Duodenal mucosa (tissue), 2 donors: ENCODE measurements around the gene MRPL55.

ENCODE experiments used
- H3K27ac ChIP-seq: one replicate; pipeline ENCODE4 v1.7.0; 2013; ENCODE audit warnings: low read depth, low read length
- H3K27me3 ChIP-seq, 2 donors: one replicate each; pipeline ENCODE4 v1.7.0; 2013; ENCODE audit warnings: low read length in 2 of 2, control low read depth in 1 of 2; ENCODE audit not compliant: insufficient read depth in 2 of 2, control insufficient read depth in 1 of 2
- H3K36me3 ChIP-seq, 2 donors: one replicate each; pipeline ENCODE4 v1.7.0; 2013; ENCODE audit warnings: low read length in 2 of 2, control low read depth in 1 of 2; ENCODE audit not compliant: insufficient read depth in 2 of 2, control insufficient read depth in 1 of 2
- H3K4me1 ChIP-seq, 2 donors: one replicate each; pipeline ENCODE4 v1.7.0; 2013; ENCODE audit warnings: low read length in 2 of 2, control low read depth in 1 of 2; ENCODE audit not compliant: insufficient read depth in 2 of 2, control insufficient read depth in 1 of 2
- H3K4me3 ChIP-seq, 2 donors: one replicate each; pipeline ENCODE4 v1.7.0; 2013; ENCODE audit warnings: low read length in 2 of 2, low read depth in 1 of 2
- H3K9ac ChIP-seq, 2 donors: one replicate each; pipeline ENCODE4 v1.7.0; 2013; ENCODE audit warnings: low read length in 2 of 2, low read depth in 1 of 2
- H3K9me3 ChIP-seq, 2 donors: one replicate each; pipeline ENCODE4 v1.7.0; 2013; ENCODE audit warnings: low read length in 2 of 2, control low read depth in 1 of 2; ENCODE audit not compliant: control insufficient read depth in 1 of 2

Gene MRPL55

GRCh38 chr1:228094432-228095016 is 14.6 kb downstream of the MRPL55 start:
- no peaks in the 10 kb centered on the region for H3K27me3 ChIP-seq
- no peak overlapping the region for H3K27ac ChIP-seq
- peaks cover 32 to 46% of the 10 kb centered on the region in 2 donors for H3K4me1 ChIP-seq
- peaks cover 20 to 67% of the 10 kb centered on the region in 2 donors for H3K36me3 ChIP-seq
- H3K9ac ChIP-seq, result no peak overlapping the region
- H3K4me3 ChIP-seq, result no peak overlapping the region
- H3K9me3 ChIP-seq, result peaks cover 7 to 9% of the 10 kb centered on the region in 2 donors

GRCh38 chr1:228093050-228093906 is 15.8 kb downstream of the MRPL55 start:
- Histone ChIP-seq H3K4me3 (no peak overlapping the region), H3K9ac (no peak overlapping the region), H3K27ac (no peak overlapping the region), H3K9me3 (peaks cover 7 to 9% of the 10 kb centered on the region in 2 donors), H3K27me3 (no peaks in the 10 kb centered on the region), H3K4me1 (peaks cover 44 to 53% of the 10 kb centered on the region in 2 donors), H3K36me3 (peaks cover 13 to 66% of the 10 kb centered on the region in 2 donors)

- Histone ChIP-seq H3K27me3 (no peaks in the 10 kb centered on the region), H3K27ac (no peak overlapping the region), H3K9me3 (peaks cover 7 to 9% of the 10 kb centered on the region in 2 donors), H3K4me3 (no peak overlapping the region), H3K9ac (no peak overlapping the region), H3K4me1 (peaks cover 52 to 60% of the 10 kb centered on the region in 2 donors), H3K36me3 (peaks cover 12 to 63% of the 10 kb centered on the region in 2 donors)
Measured at GRCh38 chr1:228092342-228093049, 16.6 kb downstream of the MRPL55 start.

- peaks cover 65 to 72% of the 10 kb centered on the region in 2 donors for H3K4me1 ChIP-seq
- H3K4me3 ChIP-seq, result peak overlapping the region in 1 of 2 donors; percentile 13
- H3K36me3 ChIP-seq, result peaks cover 5 to 52% of the 10 kb centered on the region in 2 donors
Measured at GRCh38 chr1:228091084-228091483, 18.0 kb downstream of the MRPL55 start.

GRCh38 chr1:228090613-228091081 is 18.5 kb downstream of the MRPL55 start:
- Histone ChIP-seq H3K36me3 (peaks cover 5 to 52% of the 10 kb centered on the region in 2 donors), H3K27ac (no peak overlapping the region)

More at GRCh38 chr1:228091084-228091483, 18.0 kb downstream of the MRPL55 start:
- Histone ChIP-seq H3K27me3 (no peaks in the 10 kb centered on the region), H3K27ac (no peak overlapping the region), H3K9me3 (peaks cover 7 to 9% of the 10 kb centered on the region in 2 donors), H3K9ac (no peak overlapping the region)

GRCh38 chr1:228089519-228090380 is 19.3 kb downstream of the MRPL55 start:
- Histone ChIP-seq H3K27ac (no peak overlapping the region), H3K9ac (no peak overlapping the region), H3K9me3 (peaks cover 7 to 8% of the 10 kb centered on the region in 2 donors), H3K4me1 (peaks cover 78 to 85% of the 10 kb centered on the region in 2 donors), H3K27me3 (no peaks in the 10 kb centered on the region), H3K4me3 (peak overlapping the region; percentile 14 to 19), H3K36me3 (peaks cover 5 to 52% of the 10 kb centered on the region in 2 donors)

More at GRCh38 chr1:228090613-228091081, 18.5 kb downstream of the MRPL55 start:
- Histone ChIP-seq H3K9me3 (peaks cover 7 to 9% of the 10 kb centered on the region in 2 donors), H3K4me1 (peaks cover 69 to 77% of the 10 kb centered on the region in 2 donors), H3K9ac (no peak overlapping the region), H3K4me3 (peak overlapping the region in 1 of 2 donors; percentile 14), H3K27me3 (no peaks in the 10 kb centered on the region)

- H3K9ac ChIP-seq, result no peak overlapping the region
- H3K4me1 ChIP-seq, result peaks cover 87 to 95% of the 10 kb centered on the region in 2 donors
- no peaks in the 10 kb centered on the region for H3K27me3 ChIP-seq
- H3K4me3 ChIP-seq, result peak overlapping the region; percentile 16 to 19
- H3K9me3 ChIP-seq, result no peaks in the 10 kb centered on the region
- no peak overlapping the region for H3K27ac ChIP-seq
- peaks cover 9 to 44% of the 10 kb centered on the region in 2 donors for H3K36me3 ChIP-seq
Measured at GRCh38 chr1:228088586-228089498, 20.3 kb downstream of the MRPL55 start.

- H3K4me1 ChIP-seq, result peaks cover 87 to 91% of the 10 kb centered on the region in 2 donors
- no peaks in the 10 kb centered on the region for H3K9me3 ChIP-seq
- peak overlapping the region; percentile 38 to 47 for H3K4me3 ChIP-seq
- peak overlapping the region in 1 of 2 donors; percentile 12 for H3K9ac ChIP-seq
- no peak overlapping the region for H3K27ac ChIP-seq
- peaks cover 9 to 36% of the 10 kb centered on the region in 2 donors for H3K36me3 ChIP-seq
- no peaks in the 10 kb centered on the region for H3K27me3 ChIP-seq
Measured at GRCh38 chr1:228087771-228088251, 21.3 kb downstream of the MRPL55 start.
